ENCODE results near the gene ANKLE2.
"Not testable (repeated sequence)": the region's sequence is repeated elsewhere in the genome, so short reads cannot be mapped to it uniquely, and the experiment has no call there.

Gene ANKLE2

DNA sequence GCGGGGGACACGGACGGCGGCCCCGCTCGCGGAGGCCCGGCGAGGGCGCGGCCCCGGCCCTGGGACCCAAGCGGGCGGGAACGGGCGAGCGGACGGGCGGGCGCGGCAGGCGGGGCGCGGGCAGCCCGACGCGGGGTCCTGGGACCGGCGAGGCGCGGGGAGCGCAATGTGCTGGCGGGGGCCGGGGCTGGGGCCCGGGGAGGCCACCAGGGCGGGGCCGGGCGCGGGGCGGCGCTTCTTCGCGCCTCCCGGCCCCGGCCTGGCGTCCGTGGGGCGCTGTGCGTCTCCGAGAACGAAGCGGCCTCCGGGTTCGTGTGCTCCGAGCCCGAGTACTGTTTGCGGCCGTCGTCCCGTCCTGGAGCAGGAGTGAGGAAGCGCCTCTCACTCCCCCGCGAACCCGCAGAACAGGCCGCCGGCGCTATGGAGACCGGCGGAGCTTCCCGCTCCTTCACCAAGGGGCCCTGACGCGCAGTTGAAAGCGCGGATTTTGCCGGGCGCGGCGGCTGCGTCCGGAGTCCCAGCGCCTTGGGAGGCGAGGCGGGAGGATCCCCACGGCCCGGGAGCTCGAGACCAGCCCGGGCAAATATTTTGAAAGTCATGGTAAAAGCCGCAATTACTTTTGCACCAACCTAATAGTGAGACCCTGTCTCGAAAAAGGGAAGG is 420 bp upstream of the ANKLE2 start:
- Histone ChIP-seq H3K36me3 (replicated peaks; ENCODE audit: low read depth, low read length) (no peaks in the 10 kb centered on the region), H3K27me3 (ENCODE audit: low read depth, low read length) (no peaks in the 10 kb centered on the region), H3K27ac (ENCODE audit: low read length) (peak overlapping the region; percentile 85), H3K4me1 (ENCODE audit: low read length) (no peaks in the 10 kb centered on the region), H3K9ac (ENCODE audit: low read length) (peak overlapping the region; percentile 72), H2AFZ (ENCODE audit: low read depth, low read length) (0 out of 2 replicates have a peak overlapping the region, but pooled peaks have one; percentile 18), H3K4me3 (ENCODE audit: low read length) (peak overlapping the region; percentile 83), H3K4me2 (ENCODE audit: low read length) (peak overlapping the region; percentile 38), H4K20me1 (ENCODE audit: insufficient read depth, low read length) (peaks cover 7% of the 10 kb centered on the region; the same call in 1 of the 2 replicates), H3K9me3 (ENCODE audit: insufficient read depth, low read length) (no peaks in the 10 kb centered on the region), H3K79me2 (ENCODE audit: low read length) (peaks cover 46% of the 10 kb centered on the region)
- TF ChIP-seq, protein P1, sequence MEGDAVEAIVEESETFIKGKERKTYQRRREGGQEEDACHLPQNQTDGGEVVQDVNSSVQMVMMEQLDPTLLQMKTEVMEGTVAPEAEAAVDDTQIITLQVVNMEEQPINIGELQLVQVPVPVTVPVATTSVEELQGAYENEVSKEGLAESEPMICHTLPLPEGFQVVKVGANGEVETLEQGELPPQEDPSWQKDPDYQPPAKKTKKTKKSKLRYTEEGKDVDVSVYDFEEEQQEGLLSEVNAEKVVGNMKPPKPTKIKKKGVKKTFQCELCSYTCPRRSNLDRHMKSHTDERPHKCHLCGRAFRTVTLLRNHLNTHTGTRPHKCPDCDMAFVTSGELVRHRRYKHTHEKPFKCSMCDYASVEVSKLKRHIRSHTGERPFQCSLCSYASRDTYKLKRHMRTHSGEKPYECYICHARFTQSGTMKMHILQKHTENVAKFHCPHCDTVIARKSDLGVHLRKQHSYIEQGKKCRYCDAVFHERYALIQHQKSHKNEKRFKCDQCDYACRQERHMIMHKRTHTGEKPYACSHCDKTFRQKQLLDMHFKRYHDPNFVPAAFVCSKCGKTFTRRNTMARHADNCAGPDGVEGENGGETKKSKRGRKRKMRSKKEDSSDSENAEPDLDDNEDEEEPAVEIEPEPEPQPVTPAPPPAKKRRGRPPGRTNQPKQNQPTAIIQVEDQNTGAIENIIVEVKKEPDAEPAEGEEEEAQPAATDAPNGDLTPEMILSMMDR (IDR thresholded peaks at IDR 0.05; ENCODE audit: low read depth, low read length): no peak
- no peak for TF ChIP-seq EZH2phosphoT487 (IDR thresholded peaks at IDR 0.05; ENCODE audit: low read depth)

DNA sequence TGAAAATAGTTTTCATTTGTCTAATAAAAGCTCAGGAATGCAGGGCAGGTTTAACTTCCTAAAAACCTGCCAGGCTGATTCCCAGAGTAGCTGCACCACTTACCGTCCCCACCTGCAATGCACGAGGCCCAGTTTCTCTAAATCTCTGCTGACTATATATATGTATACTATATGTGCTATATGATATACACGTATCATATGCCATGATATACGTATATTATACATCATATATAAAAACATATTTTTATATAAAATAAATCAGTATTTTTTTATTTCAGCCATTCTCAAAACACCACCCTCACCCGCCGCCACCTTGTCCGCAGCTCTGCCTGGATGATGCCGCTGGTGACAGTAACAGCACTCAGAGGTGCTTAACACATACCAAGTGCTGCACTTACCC is 2.3 kb downstream of the ANKLE2 start:
- H3K4me3 ChIP-seq (ENCODE audit: low read length): no peak overlapping the region

DNA sequence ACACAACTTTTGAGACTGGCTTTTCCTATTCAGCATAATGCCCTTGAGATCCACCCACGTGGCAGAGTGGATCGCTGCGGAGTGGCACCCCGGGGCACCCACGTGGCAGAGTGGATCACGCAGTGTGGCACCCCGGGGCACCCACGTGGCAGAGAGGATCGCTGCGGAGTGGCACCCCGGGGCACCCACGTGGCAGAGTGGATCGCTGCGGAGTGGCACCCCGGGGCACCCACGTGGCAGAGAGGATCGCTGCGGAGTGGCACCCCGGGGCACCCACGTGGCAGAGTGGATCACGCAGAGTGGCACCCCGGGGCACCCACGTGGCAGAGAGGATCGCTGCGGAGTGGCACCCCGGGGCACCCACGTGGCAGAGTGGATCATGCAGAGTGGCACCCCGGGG is 2.8 kb downstream of the ANKLE2 start:
- not testable (repeated sequence) for H3K9ac ChIP-seq (ENCODE audit: low read length); H3K4me3 ChIP-seq (ENCODE audit: low read length); H3K27ac ChIP-seq (ENCODE audit: low read length); H3K9me3 ChIP-seq (ENCODE audit: insufficient read depth, low read length); H2AFZ ChIP-seq (ENCODE audit: low read depth, low read length); H3K27me3 ChIP-seq (ENCODE audit: low read depth, low read length); H3K36me3 ChIP-seq (replicated peaks; ENCODE audit: low read depth, low read length); H3K4me1 ChIP-seq (ENCODE audit: low read length); H4K20me1 ChIP-seq (ENCODE audit: insufficient read depth, low read length); H3K4me2 ChIP-seq (ENCODE audit: low read length)
- peaks cover 53% of the 10 kb centered on the region for H3K79me2 ChIP-seq (ENCODE audit: low read length)

More for the DNA sequence above, 2.3 kb downstream of the ANKLE2 start:
- Histone ChIP-seq H3K36me3 (replicated peaks; ENCODE audit: low read depth, low read length) (no peaks in the 10 kb centered on the region), H4K20me1 (ENCODE audit: insufficient read depth, low read length) (peaks cover 7% of the 10 kb centered on the region; the same call in 1 of the 2 replicates), H3K4me2 (ENCODE audit: low read length) (no peak overlapping the region), H3K27me3 (ENCODE audit: low read depth, low read length) (no peaks in the 10 kb centered on the region), H3K27ac (ENCODE audit: low read length) (no peak overlapping the region), H3K4me1 (ENCODE audit: low read length) (no peaks in the 10 kb centered on the region), H3K9me3 (ENCODE audit: insufficient read depth, low read length) (no peaks in the 10 kb centered on the region), H3K9ac (ENCODE audit: low read length) (no peak overlapping the region), H2AFZ (ENCODE audit: low read depth, low read length) (no peak overlapping the region), H3K79me2 (ENCODE audit: low read length) (peaks cover 53% of the 10 kb centered on the region)
- TF ChIP-seq, protein P1 (IDR thresholded peaks at IDR 0.05; ENCODE audit: low read depth, low read length): no peak
- TF ChIP-seq EZH2phosphoT487 (IDR thresholded peaks at IDR 0.05; ENCODE audit: low read depth): no peak

DNA sequence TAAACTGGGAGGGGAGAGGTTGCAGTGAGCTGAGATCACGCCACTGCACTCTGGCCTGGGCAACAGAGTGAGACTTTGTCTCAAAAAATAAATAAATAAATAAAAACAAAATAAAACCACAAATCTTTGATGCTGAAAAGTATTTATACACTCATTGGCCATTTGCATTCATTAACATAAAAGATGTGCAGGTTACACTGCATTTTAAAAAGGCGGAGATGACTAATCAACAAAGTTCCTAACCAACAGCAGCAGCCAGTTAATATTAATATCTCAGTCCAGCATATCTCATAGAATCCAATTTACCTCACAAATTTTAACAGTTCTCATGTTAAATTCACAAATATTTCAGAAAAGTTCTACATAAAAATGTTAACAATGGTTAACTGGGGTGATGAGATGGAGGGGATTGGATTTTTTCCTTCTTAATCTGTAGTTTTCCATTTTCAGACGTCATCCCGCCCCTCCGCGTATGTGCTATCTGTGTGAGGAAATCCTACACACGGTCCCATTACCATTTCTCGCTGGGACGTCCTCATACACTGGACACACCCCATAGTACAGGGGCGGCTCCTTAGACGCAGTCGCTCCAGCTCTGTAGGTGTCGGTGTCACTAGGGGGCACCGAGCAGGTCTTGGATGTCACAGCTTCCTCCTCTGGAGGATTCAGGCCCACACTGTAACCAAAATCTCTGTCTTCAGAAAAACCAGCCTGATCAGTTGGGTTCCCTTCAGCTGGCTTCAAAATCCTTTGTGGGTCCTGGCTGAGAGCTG is 7.3 kb downstream of the ANKLE2 start:
- no peak for TF ChIP-seq EZH2phosphoT487 (IDR thresholded peaks at IDR 0.05; ENCODE audit: low read depth)
- TF ChIP-seq, protein P1 (IDR thresholded peaks at IDR 0.05; ENCODE audit: low read depth, low read length): no peak
- Histone ChIP-seq H3K79me2 (ENCODE audit: low read length) (peaks cover 34% of the 10 kb centered on the region), H3K36me3 (replicated peaks; ENCODE audit: low read depth, low read length) (no peaks in the 10 kb centered on the region), H4K20me1 (ENCODE audit: insufficient read depth, low read length) (no peaks in the 10 kb centered on the region), H3K9ac (ENCODE audit: low read length) (no peak overlapping the region), H3K27ac (ENCODE audit: low read length) (no peak overlapping the region), H3K4me2 (ENCODE audit: low read length) (no peak overlapping the region), H2AFZ (ENCODE audit: low read depth, low read length) (no peak overlapping the region), H3K9me3 (ENCODE audit: insufficient read depth, low read length) (no peaks in the 10 kb centered on the region), H3K4me1 (ENCODE audit: low read length) (no peaks in the 10 kb centered on the region), H3K27me3 (ENCODE audit: low read depth, low read length) (no peaks in the 10 kb centered on the region), H3K4me3 (ENCODE audit: low read length) (no peak overlapping the region)

DNA sequence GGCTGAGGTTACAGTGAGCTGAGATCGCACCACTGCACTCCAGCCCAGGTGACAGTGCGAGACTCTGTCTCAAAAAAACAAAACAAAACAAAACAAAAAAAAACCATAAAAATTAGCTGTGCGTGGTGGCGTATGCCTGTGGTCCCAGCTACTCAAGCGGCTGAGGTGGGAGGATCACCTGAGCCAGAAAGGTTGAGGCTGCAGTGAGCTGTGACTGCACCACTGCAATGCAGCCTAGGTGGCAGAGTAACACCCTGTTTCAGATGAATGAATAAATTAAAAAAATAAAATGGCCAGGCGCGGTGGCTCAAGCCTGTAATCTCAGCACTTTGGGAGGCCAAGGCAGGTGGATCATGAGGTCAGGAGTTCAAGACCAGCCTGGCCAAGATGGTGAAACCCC is 8.0 kb downstream of the ANKLE2 start:
- H2AFZ ChIP-seq (ENCODE audit: low read depth, low read length); H3K27me3 ChIP-seq (ENCODE audit: low read depth, low read length); H3K4me2 ChIP-seq (ENCODE audit: low read length); H3K9ac ChIP-seq (ENCODE audit: low read length); H3K4me3 ChIP-seq (ENCODE audit: low read length); H3K36me3 ChIP-seq (replicated peaks; ENCODE audit: low read depth, low read length); H3K9me3 ChIP-seq (ENCODE audit: insufficient read depth, low read length); H3K27ac ChIP-seq (ENCODE audit: low read length); H3K4me1 ChIP-seq (ENCODE audit: low read length); H4K20me1 ChIP-seq (ENCODE audit: insufficient read depth, low read length): not testable (repeated sequence)
- peaks cover 27% of the 10 kb centered on the region for H3K79me2 ChIP-seq (ENCODE audit: low read length)

All from OCI-LY3 (cell line).